Sigmoid colon (tissue), 7 donors: ENCODE results near the gene RPS6KA5. TPM values are rescaled to one million over a fixed set of nuclear protein-coding genes. Genes with fewer than 3 reads are reported as not detected.
"Not testable (repeated sequence)": the region's sequence is repeated elsewhere in the genome, so short reads cannot be mapped to it uniquely, and the experiment has no call there.

ENCODE experiments used
- DNase-seq: peaks from one replicate; pipeline ENCODE4 v3.0.0-alpha.2; 2019
- H3K27ac ChIP-seq, 4 donors: fragments of 200-600 bp; sonication (generic); one replicate each; pipeline ENCODE4 v1.5.1; 2016 to 2019; ENCODE audit warnings: mild to moderate bottlenecking in 1 of 4
- H3K27me3 ChIP-seq, 3 donors: fragments of 200-600 bp; sonication (generic); one replicate each; pipeline ENCODE4 v1.5.1; 2019; ENCODE audit warnings: mild to moderate bottlenecking in 1 of 3
- H3K36me3 ChIP-seq, 4 donors: fragments of 200-600 bp; sonication (generic); one replicate each; pipeline ENCODE4 v1.5.1; 2016 to 2019
- H3K4me1 ChIP-seq, 4 donors: fragments of 200-600 bp; sonication (generic); one replicate each; pipeline ENCODE4 v1.5.1; 2017 to 2019
- H3K4me3 ChIP-seq, 4 donors: fragments of 200-600 bp; sonication (generic); one replicate each; pipeline ENCODE4 v1.5.1; 2017 to 2019; ENCODE audit warnings: mild to moderate bottlenecking in 2 of 4, moderate library complexity in 1 of 4
- H3K9me3 ChIP-seq, 4 donors: fragments of 200-600 bp in 3 of 4; sonication (generic) in 3 of 4; one replicate each; pipeline versions ENCODE4 v1.5.1 to v1.6.1; 2013 to 2019
- EP300 ChIP-seq, 4 donors: sonication (generic); formaldehyde crosslinking; IDR thresholded peaks; one replicate each; pipeline ENCODE4 v1.6.1; 2017; ENCODE audit warnings: antibody characterized with exemption in 4 of 4
- POLR2A ChIP-seq, 2 donors: fragments of 450-650 bp; IDR thresholded peaks; one replicate each; pipeline ENCODE4 v1.6.1; 2016; ENCODE audit warnings: antibody characterized with exemption in 2 of 2, mild to moderate bottlenecking in 2 of 2, moderate library complexity in 2 of 2
- POLR2AphosphoS5 ChIP-seq, 4 donors: sonication (generic); formaldehyde crosslinking; IDR thresholded peaks; one replicate each; pipeline ENCODE4 v1.6.1; 2017; ENCODE audit warnings: antibody characterized with exemption in 4 of 4
- WGBS, 2 donors: extraction: QIAGEN DNeasy Blood & Tissue Kit; methylation state at CpG; one replicate each; pipeline ENCODE4 v1.1.7; 2013; 5-methylcytosine and 5-hydroxymethylcytosine counted together
- intact Hi-C: fragments of 100-400 bp; cut with DNase I; formaldehyde crosslinking; loops from one replicate; pipeline ENCODE4 v1.15.1; 2023
- polyA plus RNA-seq, 3 donors: library from polyadenylated mRNA; stranded (reverse); fragments of 200-250 nt; gene quantifications; one replicate each; pipeline ENCODE4 v1.2.3, GENCODE V29; 2013
- total RNA-seq, 4 donors: library from RNA; depleted of rRNA; stranded (reverse); fragments of >200 nt; gene quantifications; one replicate each; pipeline ENCODE4 v1.1.0, GENCODE V29; 2016
- TF ChIP-seq, protein P1 (sequence below), 4 experiments: fragments of 450-650 bp in 3 of 4; fragments of 200-600 bp in 1 of 4; IDR thresholded peaks; one replicate each; pipeline ENCODE4 v1.5.1; 2016 to 2019; ENCODE audit warnings: antibody characterized with exemption in 4 of 4, mild to moderate bottlenecking in 3 of 4, moderate library complexity in 2 of 4
- donor health status: healthy with polysubstance abuse.
- donor health status: Bipolar disorder and iron deficiency.
- donor health status: healthy.

RPS6KA5 gene
- total and polyA plus RNA-seq, 7 donors: 3.6 to 36.4 (median 18.2) TPM

DNA sequence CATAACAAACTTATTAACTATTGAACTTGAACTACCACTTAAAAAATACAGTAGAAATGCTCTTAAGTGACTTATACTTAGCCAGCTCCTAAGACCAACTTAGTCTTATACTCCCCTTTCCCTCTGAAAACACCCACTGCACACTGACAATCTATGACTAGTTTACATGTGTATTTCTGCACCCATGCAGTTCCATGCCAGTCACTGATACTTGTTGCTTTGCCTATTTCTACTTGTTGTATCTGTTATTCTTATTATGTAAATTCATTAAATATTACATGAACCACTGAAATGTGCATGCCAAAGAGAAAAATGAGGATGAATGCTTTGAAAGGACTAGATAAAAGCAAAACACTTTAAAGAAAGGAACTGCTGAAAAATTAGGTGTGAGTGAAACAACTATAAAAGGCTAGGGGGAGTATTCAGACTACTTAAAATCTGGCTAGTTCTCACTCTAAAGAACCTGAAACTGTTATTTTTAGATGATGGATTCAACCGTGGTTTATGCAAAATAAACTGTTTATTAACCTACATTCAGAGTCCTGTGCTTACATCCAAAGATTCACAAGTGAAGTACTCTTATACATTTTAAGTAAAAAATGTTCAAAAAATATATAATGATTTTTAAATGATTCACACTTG, 74.7 kb downstream of the RPS6KA5 start:
- Histone ChIP-seq H3K4me1 (no peaks in the 10 kb centered on the region), H3K27me3 (no peaks in the 10 kb centered on the region), H3K36me3 (peaks cover 0 to 7% (median 0%) of the 10 kb centered on the region in 4 donors), H3K27ac (no peak overlapping the region), H3K4me3 (no peak overlapping the region), H3K9me3 (no peaks in the 10 kb centered on the region)
- DNase-seq: no peak
- intact Hi-C loops: no loop called here
- TF ChIP-seq EP300 (IDR thresholded peaks at IDR 0.05) (no peak), POLR2A (IDR thresholded peaks at IDR 0.05) (no peak), POLR2AphosphoS5 (IDR thresholded peaks at IDR 0.05) (no peak)
- TF ChIP-seq, protein P1, sequence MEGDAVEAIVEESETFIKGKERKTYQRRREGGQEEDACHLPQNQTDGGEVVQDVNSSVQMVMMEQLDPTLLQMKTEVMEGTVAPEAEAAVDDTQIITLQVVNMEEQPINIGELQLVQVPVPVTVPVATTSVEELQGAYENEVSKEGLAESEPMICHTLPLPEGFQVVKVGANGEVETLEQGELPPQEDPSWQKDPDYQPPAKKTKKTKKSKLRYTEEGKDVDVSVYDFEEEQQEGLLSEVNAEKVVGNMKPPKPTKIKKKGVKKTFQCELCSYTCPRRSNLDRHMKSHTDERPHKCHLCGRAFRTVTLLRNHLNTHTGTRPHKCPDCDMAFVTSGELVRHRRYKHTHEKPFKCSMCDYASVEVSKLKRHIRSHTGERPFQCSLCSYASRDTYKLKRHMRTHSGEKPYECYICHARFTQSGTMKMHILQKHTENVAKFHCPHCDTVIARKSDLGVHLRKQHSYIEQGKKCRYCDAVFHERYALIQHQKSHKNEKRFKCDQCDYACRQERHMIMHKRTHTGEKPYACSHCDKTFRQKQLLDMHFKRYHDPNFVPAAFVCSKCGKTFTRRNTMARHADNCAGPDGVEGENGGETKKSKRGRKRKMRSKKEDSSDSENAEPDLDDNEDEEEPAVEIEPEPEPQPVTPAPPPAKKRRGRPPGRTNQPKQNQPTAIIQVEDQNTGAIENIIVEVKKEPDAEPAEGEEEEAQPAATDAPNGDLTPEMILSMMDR (IDR thresholded peaks at IDR 0.05): no peak
- 19 to 53% methylated on average over 1 of the region's 1 CpG for WGBS, 2 donors

DNA sequence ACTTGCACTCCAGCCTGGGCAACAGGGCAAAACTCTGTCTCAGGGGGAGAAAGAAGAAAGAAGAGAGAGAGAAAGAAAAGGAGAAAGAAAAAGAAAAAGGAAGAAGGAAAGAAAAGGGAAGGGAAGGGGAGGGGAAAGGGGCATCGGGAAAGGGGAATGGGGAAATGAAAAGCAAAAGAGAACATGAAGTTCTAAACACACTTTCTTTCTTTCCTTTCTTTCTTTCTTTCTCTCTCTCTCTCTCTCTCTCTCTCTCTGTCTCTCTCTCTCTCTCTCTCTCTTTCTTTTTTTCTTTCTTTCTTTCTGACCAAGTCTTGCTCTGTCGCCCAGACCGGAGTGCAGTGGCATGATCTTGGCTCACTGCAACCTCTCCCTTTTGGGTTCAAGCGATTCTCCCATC, 76.9 kb downstream of the RPS6KA5 start:
- intact Hi-C loops: no loop called here
- whole genome bisulfite sequencing, 2 donors: 92 to 97% methylated on average over 4 of the region's 4 CpGs
- TF ChIP-seq POLR2AphosphoS5 (IDR thresholded peaks at IDR 0.05) (no peak), POLR2A (IDR thresholded peaks at IDR 0.05) (no peak), EP300 (IDR thresholded peaks at IDR 0.05) (no peak)
- TF ChIP-seq, protein P1 (IDR thresholded peaks at IDR 0.05): no peak

DNA sequence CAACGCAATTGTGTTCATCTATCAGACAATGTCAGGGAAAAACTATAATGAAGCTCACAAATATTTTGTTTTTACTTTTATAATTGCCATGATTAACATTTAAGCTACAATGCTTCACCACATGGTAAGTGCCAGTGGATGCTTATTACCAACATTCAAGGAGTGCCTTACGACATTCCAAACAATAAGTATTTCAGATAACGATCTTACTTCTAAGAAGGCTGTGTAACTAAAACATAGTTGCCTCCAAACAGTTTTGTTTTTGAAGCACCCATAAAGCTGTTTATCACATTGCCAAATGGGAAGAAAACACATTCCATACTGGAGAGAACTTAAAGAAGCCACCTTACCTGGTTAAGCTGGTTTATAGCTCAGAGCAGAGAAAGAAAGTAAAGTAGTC, 78.8 kb downstream of the RPS6KA5 start:
- TF ChIP-seq POLR2A (IDR thresholded peaks at IDR 0.05) (no peak), EP300 (IDR thresholded peaks at IDR 0.05) (no peak), POLR2AphosphoS5 (IDR thresholded peaks at IDR 0.05) (no peak)
- TF ChIP-seq, protein P1 (IDR thresholded peaks at IDR 0.05): no peak
- Histone ChIP-seq H3K9me3 (no peaks in the 10 kb centered on the region), H3K4me3 (no peak overlapping the region), H3K4me1 (peaks cover 0 to 15% (median 3%) of the 10 kb centered on the region in 4 donors), H3K36me3 (peaks cover 0 to 13% (median 0%) of the 10 kb centered on the region in 4 donors), H3K27me3 (no peaks in the 10 kb centered on the region), H3K27ac (no peak overlapping the region)
- WGBS, 2 donors: 87 to 92% methylated on average over 3 of the region's 3 CpGs
- no peak for DNase-seq
- intact Hi-C loops: no loop called here

More for the DNA sequence above, 76.9 kb downstream of the RPS6KA5 start:
- peaks cover 0 to 7% (median 0%) of the 10 kb centered on the region in 4 donors for H3K36me3 ChIP-seq
- H3K27me3 ChIP-seq: no peaks in the 10 kb centered on the region
- no peaks in the 10 kb centered on the region for H3K9me3 ChIP-seq
- no peak overlapping the region for H3K27ac ChIP-seq
- DNase-seq: no peak
- peaks cover 0 to 15% (median 3%) of the 10 kb centered on the region in 4 donors for H3K4me1 ChIP-seq
- H3K4me3 ChIP-seq: no peak overlapping the region

DNA sequence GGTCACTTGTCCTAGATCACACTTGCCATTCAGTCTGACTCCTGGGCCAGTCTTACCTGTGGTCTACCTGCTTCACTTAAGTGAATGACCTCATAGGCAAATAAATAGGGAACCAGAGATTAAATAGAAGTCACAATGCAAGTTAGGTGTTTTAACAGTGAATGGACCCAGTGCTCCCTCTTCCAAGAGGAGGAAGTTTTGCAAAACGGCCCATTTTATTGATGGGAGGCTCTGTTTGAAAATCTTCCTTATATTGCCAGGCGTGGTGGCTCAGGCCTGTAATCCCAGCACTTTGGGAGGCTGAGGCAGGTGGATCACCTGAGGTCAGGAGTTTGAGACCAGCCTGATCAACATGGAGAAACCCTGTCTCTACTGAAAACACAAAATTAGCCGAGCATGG, 79.8 kb downstream of the RPS6KA5 start:
- intact Hi-C loops, H3K27ac ChIP-seq, H3K4me3 ChIP-seq, H3K9me3 ChIP-seq, H3K27me3 ChIP-seq, DNase-seq: not testable (repeated sequence)
- H3K36me3 ChIP-seq: peaks cover 0 to 17% (median 0%) of the 10 kb centered on the region in 4 donors
- 43 to 83% methylated on average over 3 of the region's 3 CpGs for whole genome bisulfite sequencing, 2 donors
- peaks cover 0 to 15% (median 3%) of the 10 kb centered on the region in 4 donors for H3K4me1 ChIP-seq

DNA sequence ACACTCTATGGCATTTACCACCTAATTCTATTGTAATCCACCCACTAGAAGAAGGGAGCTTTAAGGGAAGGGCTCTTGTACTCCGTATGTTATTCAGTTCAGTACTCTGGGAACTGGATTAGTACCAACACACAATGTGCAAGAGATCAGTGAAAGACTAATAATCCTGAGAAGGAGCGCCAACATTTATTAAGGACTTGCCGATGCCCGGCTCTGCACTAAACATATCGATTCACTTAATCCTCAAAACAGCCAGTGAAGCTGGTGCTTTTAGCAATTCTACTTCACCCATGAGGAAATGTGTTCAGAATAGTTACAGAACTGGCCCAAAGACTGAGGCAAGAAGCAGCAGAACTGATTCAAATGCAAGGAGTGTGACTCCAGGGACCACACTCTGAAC, 80.9 kb downstream of the RPS6KA5 start:
- H3K4me1 ChIP-seq: peaks cover 0 to 15% (median 3%) of the 10 kb centered on the region in 4 donors
- H3K27me3 ChIP-seq: no peaks in the 10 kb centered on the region
- H3K4me3 ChIP-seq: no peak overlapping the region
- H3K36me3 ChIP-seq: peaks cover 0 to 17% (median 0%) of the 10 kb centered on the region in 4 donors
- intact Hi-C loops: no loop called here
- DNase-seq: no peak
- 85 to 89% methylated on average over 5 of the region's 5 CpGs for WGBS, 2 donors
- no peak for TF ChIP-seq POLR2A (IDR thresholded peaks at IDR 0.05)
- TF ChIP-seq, protein P1 (IDR thresholded peaks at IDR 0.05): no peak
- TF ChIP-seq POLR2AphosphoS5 (IDR thresholded peaks at IDR 0.05): no peak
- no peak for TF ChIP-seq EP300 (IDR thresholded peaks at IDR 0.05)
- peak overlapping the region in 1 of 4 donors; percentile 35 for H3K27ac ChIP-seq
- H3K9me3 ChIP-seq: no peaks in the 10 kb centered on the region
